ENCODE data around the gene IFT122. TPM values are rescaled to one million over a fixed set of nuclear protein-coding genes. Genes with fewer than 3 reads are reported as not detected.

Gene IFT122
- total RNA-seq, 4 donors from 2014 or later, result 36.6 to 74.4 (median 43.3) TPM

- H3K9me3 ChIP-seq, result no peaks in the 10 kb centered on the region
- WGBS, 2 donors, result 81 to 85% methylated on average over 6 of the region's 8 CpGs
- no peak overlapping the region for H3K4me3 ChIP-seq
- peaks cover 0 to 77% (median 0%) of the 10 kb centered on the region in 3 donors for H3K36me3 ChIP-seq
- H3K27ac ChIP-seq, result no peak overlapping the region
- no peaks in the 10 kb centered on the region for H3K27me3 ChIP-seq
- DNase-seq (ENCODE audit: low spot score in 2 of 2), result no peak
- no peaks in the 10 kb centered on the region for H3K4me1 ChIP-seq
- TF ChIP-seq EP300 (IDR thresholded peaks at IDR 0.05), result no peak
- TF ChIP-seq POLR2A (IDR thresholded peaks at IDR 0.05), result no peak
- TF ChIP-seq CTCF (IDR thresholded peaks at IDR 0.05), result no peak
Observed at GRCh38 chr3:129518038-129518561, 78.1 kb downstream of the IFT122 start.

- H3K27ac ChIP-seq, result no peak overlapping the region
- H3K27me3 ChIP-seq, result no peaks in the 10 kb centered on the region
- H3K9me3 ChIP-seq, result no peaks in the 10 kb centered on the region
- H3K4me1 ChIP-seq, result no peaks in the 10 kb centered on the region
- WGBS, 2 donors, result 95 to 97% methylated on average over 4 to 8 of the region's 8 CpGs
- no peak for TF ChIP-seq POLR2A (IDR thresholded peaks at IDR 0.05)
- no peak for TF ChIP-seq EP300 (IDR thresholded peaks at IDR 0.05)
- no peak for TF ChIP-seq CTCF (IDR thresholded peaks at IDR 0.05)
- no peak overlapping the region for H3K4me3 ChIP-seq
- peaks cover 0 to 72% (median 0%) of the 10 kb centered on the region in 3 donors for H3K36me3 ChIP-seq
- DNase-seq (ENCODE audit: low spot score in 2 of 2), result no peak
Observed at GRCh38 chr3:129518581-129518980, 78.6 kb downstream of the IFT122 start.

- no peak for DNase-seq (ENCODE audit: low spot score in 2 of 2)
- no peak overlapping the region for H3K4me3 ChIP-seq
- TF ChIP-seq POLR2A (IDR thresholded peaks at IDR 0.05) (no peak), CTCF (IDR thresholded peaks at IDR 0.05) (no peak), EP300 (IDR thresholded peaks at IDR 0.05) (no peak)
- H3K36me3 ChIP-seq, result peaks cover 0 to 63% (median 0%) of the 10 kb centered on the region in 3 donors
- H3K27me3 ChIP-seq, result no peaks in the 10 kb centered on the region
- no peak overlapping the region for H3K27ac ChIP-seq
- no peaks in the 10 kb centered on the region for H3K9me3 ChIP-seq
- 85 to 91% methylated on average over 6 to 7 of the region's 10 CpGs for WGBS, 2 donors
- H3K4me1 ChIP-seq, result no peaks in the 10 kb centered on the region
Observed at GRCh38 chr3:129519449-129519848, 79.4 kb downstream of the IFT122 start.

- WGBS, 2 donors, result 80 to 84% methylated on average over 15 of the region's 15 CpGs
Observed at GRCh38 chr3:129519896-129520715, 80.1 kb downstream of the IFT122 start.

More at GRCh38 chr3:129519896-129520715, 80.1 kb downstream of the IFT122 start:
- Histone ChIP-seq H3K4me3 (no peak overlapping the region), H3K27me3 (no peaks in the 10 kb centered on the region), H3K27ac (no peak overlapping the region), H3K9me3 (no peaks in the 10 kb centered on the region), H3K4me1 (no peaks in the 10 kb centered on the region), H3K36me3 (peaks cover 0 to 57% (median 0%) of the 10 kb centered on the region in 3 donors)
- no peak for DNase-seq (ENCODE audit: low spot score in 2 of 2)
- TF ChIP-seq CTCF (IDR thresholded peaks at IDR 0.05) (no peak), POLR2A (IDR thresholded peaks at IDR 0.05) (no peak), EP300 (IDR thresholded peaks at IDR 0.05) (no peak)

Data from tibial nerve (tissue), 4 donors.